Renal cortex interstitium (tissue), 11 donors: ENCODE results near the gene GPM6B. TPM values are rescaled to one million over a fixed set of nuclear protein-coding genes. Genes with fewer than 3 reads are reported as not detected.

ENCODE experiments used
- DNase-seq, 11 donors: peaks; one replicate each; pipeline ENCODE4 v3.0.0-alpha.2; 2013; ENCODE audit warnings: low read depth in 9 of 11, low spot score in 4 of 11; ENCODE audit errors: extremely low read depth in 1 of 11
- polyA plus RNA-seq, 3 donors: library from polyadenylated mRNA; unstranded; fragments of 120-200 nt; gene quantifications; one replicate each; pipeline ENCODE4 v1.2.1, GENCODE V29; 2013; ENCODE audit not compliant: insufficient read length in 3 of 3

GPM6B gene
- polyA plus RNA-seq, 3 donors: 18.9 to 24.4 (median 21.8) TPM

DNA sequence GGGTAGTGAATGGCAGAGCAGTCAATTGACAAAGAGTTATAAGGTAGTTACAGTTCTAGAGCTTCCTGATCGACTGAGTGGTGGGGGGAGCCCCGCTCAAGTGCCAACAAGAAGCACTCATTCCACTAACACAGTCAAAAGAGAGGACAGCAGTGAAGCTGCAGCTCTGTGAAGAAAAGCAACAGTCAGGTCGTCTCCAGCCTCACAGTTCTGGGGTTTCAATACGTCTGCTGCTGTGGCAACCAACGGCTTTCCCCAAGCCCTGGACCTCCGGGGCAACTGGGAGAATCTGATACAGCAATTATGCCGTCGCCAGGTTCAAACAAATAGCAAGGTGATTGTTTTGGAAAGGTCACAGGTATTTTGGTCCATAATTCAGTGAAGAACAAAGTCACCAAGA lies 30.8 kb downstream of the GPM6B start:
- no peak for DNase-seq

GRCh38 chrX:13780868-13781427 lies 35.9 kb downstream of the GPM6B start:
- DNase-seq: no peak

DNA sequence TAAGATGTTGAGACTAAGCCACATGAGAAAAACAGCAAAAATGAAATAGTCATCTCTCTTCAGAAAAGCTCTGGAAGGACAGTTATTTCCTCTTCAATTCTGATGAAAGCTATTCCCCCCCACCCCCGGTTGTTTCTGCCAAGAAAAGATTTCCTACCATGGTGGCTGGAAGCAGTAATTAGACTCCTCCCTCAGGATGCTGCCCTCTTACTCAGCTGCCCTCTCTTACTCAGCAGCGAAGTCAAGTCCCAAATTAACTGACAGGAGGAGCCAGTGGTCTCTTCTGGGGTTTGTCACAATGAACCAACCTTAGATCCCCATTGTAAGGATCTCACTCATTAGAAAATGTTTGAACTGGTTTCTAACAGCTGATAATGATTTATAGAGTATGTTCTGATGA lies 38.0 kb downstream of the GPM6B start:
- no peak for DNase-seq

- DNase-seq: no peak
These were observed 40.5 kb downstream of the GPM6B start for GRCh38 chrX:13776387-13776786.

DNA sequence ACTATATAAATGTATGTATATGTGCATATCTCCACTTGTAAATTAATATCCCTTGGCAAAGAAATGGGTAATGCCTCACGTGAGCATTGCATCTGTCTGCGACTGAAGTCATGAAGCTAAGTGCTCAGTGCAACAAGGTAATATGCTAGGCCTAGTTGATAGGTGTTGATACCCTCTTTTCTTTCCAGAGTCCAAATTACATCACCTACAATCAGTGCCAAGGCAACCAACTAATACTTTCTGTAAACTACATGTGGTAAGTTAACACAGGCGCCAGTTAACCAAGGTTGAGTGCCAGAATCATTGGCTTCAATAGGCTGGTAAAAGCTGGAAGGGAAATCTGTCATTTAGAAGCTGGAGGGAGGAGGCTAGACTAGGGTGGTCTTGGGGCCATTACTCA lies 41.1 kb downstream of the GPM6B start:
- no peak for DNase-seq

DNA sequence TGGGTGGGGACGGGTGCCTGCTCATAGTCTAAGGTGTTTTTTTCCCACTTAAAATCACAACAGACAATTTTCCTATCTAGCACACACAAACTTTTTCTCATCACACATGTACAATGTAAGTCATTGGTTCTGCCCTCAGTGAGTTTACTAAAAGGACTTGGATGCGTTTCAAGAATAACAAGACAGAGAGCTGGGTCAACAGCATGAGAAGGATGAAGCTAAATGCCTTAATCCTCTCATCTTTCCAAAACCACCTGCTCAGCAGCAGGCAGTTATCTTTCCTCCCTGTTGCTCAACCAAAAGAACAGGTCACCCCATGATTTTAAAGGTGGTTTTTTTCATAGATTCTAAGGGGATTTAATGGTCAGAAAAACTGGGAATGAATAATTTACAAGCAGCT lies 42.2 kb downstream of the GPM6B start:
- DNase-seq: no peak

GRCh38 chrX:13770013-13770535 lies 46.8 kb downstream of the GPM6B start:
- no peak for DNase-seq

- DNase-seq: no peak
These were observed 48.0 kb downstream of the GPM6B start for GRCh38 chrX:13768939-13769338.

DNA sequence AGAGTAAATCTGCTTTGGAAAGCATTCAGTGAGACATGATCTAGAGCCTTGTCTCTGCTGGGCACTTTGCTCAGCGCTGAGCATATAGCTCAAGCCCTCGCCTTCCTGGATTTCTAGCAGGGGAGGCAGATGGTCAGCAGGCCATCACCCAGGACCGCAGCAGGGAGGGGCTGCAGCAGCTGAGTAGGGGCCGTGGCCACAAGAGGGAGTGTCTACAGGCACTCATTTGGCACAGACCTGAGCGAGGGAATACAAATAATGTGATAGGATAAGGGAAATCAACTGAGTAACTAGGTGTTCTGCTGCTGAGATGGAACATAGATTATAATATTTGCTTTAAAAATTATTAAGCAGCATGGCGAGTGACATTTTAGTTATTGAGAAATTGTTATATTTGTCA lies 52.1 kb downstream of the GPM6B start:
- no peak for DNase-seq

GRCh38 chrX:13764281-13764680 lies 52.6 kb downstream of the GPM6B start:
- DNase-seq: no peak

- DNase-seq: no peak
These were observed 53.4 kb downstream of the GPM6B start for GRCh38 chrX:13763489-13763888.

DNA sequence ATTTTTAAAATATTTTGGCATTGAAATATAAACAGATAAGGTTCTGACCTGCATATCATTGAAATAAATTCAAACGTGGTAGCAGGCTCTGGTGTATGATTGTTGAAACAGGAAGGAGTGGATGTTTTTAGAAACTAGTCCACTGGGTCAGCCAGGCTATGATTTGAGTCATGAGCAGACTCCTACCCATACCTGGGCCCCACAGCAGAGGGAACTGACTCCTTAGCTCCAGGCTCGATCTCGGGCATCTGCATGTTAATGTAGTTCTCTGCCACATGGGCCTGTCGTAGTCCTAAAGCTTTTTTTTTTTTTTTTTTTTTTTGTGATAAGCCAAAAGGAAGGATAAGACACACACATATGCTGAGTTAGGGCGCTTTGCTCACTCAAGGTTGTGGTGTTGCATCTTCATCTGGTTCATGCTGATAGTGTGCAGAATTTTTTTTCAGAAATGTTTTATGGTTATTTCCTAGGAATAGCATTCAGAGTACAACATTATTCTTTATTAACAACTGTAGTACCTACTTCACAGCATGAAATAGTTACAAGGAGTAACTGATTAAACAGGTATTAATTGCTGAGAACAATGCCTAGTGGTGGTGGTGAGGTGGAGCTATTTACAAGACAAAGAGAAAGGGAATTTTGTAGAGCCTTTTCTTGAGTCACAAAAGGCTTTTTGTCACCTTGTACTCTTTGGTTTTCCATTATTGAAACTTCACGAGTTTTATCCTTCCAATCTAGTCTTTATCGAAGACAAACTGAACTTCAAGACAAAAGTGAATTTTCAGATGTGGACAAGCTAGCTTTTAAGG lies 55.1 kb downstream of the GPM6B start:
- DNase-seq: no peak

- no peak for DNase-seq
These were observed 56.5 kb downstream of the GPM6B start for GRCh38 chrX:13760426-13760825.

- no peak for DNase-seq
These were observed 57.7 kb downstream of the GPM6B start for GRCh38 chrX:13759152-13759718.

GRCh38 chrX:13756381-13756780 lies 60.5 kb downstream of the GPM6B start:
- no peak for DNase-seq

GRCh38 chrX:13755254-13755653 lies 61.6 kb downstream of the GPM6B start:
- no peak for DNase-seq

DNA sequence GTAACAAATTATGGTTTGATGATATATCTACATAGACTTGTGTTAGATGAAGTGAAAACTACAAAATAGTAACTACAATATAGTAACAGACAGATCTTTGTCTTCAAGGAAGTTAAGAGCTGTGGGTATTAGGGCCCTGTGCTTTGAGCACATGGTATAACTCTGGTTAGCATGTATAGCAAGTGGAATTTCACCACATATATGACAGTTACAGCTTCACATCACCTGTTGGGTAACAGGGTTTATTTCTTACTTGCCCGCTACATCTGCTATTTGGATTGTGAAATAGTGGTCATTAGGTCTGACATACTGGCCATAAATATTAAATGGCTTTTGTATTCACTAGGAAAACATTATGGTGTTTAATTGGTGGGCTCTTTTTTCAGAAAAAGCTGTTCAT lies 62.1 kb downstream of the GPM6B start:
- DNase-seq: no peak

- no peak for DNase-seq
These were observed 64.2 kb downstream of the GPM6B start for GRCh38 chrX:13752646-13753045.

DNA sequence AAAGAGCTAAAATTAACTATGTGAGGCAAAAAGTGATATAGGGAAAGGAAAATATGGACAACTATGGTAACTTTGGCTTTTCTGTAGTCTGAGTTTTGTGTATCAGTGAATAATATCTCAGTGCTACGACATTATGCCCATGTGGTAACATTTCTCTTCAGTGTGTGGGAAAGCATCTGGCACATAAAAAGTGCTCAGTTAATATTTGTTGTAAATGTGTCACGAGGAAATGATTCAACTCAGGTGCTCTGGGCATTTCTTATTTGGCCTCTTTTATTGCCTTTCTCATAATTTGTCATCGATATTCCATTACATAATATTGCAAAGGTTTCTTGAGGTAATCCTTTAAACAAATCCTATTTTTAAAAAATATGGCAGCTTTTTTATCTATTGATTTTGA lies 64.8 kb downstream of the GPM6B start:
- no peak for DNase-seq

DNA sequence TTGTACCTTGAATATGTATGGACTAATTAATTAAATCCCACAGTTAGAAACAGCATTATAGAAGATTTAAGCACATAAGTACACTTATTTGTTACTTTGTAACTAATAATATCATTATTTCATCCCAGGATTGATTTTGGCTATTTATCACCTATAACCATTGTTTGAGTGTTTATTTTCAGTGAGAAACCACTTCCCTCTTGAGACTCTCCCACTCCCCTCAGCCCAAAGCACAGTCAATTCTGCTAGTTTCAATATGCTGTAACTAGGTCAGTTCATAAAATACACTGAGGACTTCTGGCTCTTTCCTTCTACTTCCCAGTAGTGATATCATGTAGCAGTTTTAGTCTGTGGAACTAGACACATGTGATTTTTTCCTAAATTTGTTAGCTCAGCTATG lies 66.1 kb downstream of the GPM6B start:
- DNase-seq: no peak
